HL-60 (cell line): ENCODE data around the gene DIP2C.

ENCODE experiments used
- CTCF ChIP-seq: IDR thresholded peaks from one replicate; pipeline ENCODE4 v1.5.1; 2011; ENCODE audit warnings: low read length, control low read depth, inconsistent platforms; ENCODE audit not compliant: insufficient read depth
- GABPA ChIP-seq: IDR thresholded peaks from 2 replicates; pipeline ENCODE4 v1.6.1; 2012; ENCODE audit warnings: low read depth
- POLR2AphosphoS5 ChIP-seq: IDR thresholded peaks from 2 replicates; pipeline ENCODE4 v1.6.1; 2012; ENCODE audit warnings: low read depth
- SPI1 ChIP-seq: IDR thresholded peaks from 2 replicates; pipeline ENCODE4 v1.6.1; 2012; ENCODE audit warnings: low read depth, mild to moderate bottlenecking, borderline replicate concordance

- no peak for TF ChIP-seq CTCF
- no peak for TF ChIP-seq GABPA
- TF ChIP-seq SPI1: no peak
- no peak for TF ChIP-seq POLR2AphosphoS5
These were observed 137.9 kb downstream of the DIP2C start for GRCh38 chr10:551373-552252.
